ENCODE data around the gene LRRC74B.
"Not testable (repeated sequence)": the region's sequence is repeated elsewhere in the genome, so short reads cannot be mapped to it uniquely, and the experiment has no call there.

The LRRC74B gene

GRCh38 chr22:21070690-21071615 is 25.2 kb downstream of the LRRC74B start:
- no peak overlapping the region for H3K4me3 ChIP-seq (ENCODE audit: low read length, poor library complexity, severe bottlenecking)
- no peak overlapping the region for H3K4me2 ChIP-seq (ENCODE audit: low read depth, low read length, poor library complexity, severe bottlenecking)
- H3K9ac ChIP-seq (ENCODE audit: low read depth, low read length, poor library complexity, severe bottlenecking) = no peak overlapping the region
- H3K27me3 ChIP-seq (ENCODE audit: insufficient read depth, low read length, poor library complexity, severe bottlenecking) = no peaks in the 10 kb centered on the region
- H4K20me1 ChIP-seq (ENCODE audit: insufficient read depth, low read length, poor library complexity, severe bottlenecking) = no peaks in the 10 kb centered on the region
- no peaks in the 10 kb centered on the region for H3K4me1 ChIP-seq (ENCODE audit: insufficient read depth, low read length, poor library complexity, severe bottlenecking)
- no peaks in the 10 kb centered on the region for H3K9me3 ChIP-seq (ENCODE audit: insufficient read depth, low read depth, low read length)
- no peaks in the 10 kb centered on the region for H3F3A ChIP-seq (ENCODE audit: low read depth)
- H3K36me3 ChIP-seq (ENCODE audit: insufficient read depth, low read length) = no peaks in the 10 kb centered on the region
- no peaks in the 10 kb centered on the region for H3K9me2 ChIP-seq (replicated peaks; ENCODE audit: low read depth, low read length)
- no peak overlapping the region for H2AFZ ChIP-seq (ENCODE audit: low read length)
- TF ChIP-seq EZH2phosphoT487 (IDR thresholded peaks at IDR 0.05; ENCODE audit: borderline replicate concordance) (no peak), CTCF (conservative IDR thresholded peaks at IDR 0.05; ENCODE audit: low read length) (no peak)
- no peaks in the 10 kb centered on the region for H3K79me2 ChIP-seq (ENCODE audit: insufficient read depth, low read length)

DNA sequence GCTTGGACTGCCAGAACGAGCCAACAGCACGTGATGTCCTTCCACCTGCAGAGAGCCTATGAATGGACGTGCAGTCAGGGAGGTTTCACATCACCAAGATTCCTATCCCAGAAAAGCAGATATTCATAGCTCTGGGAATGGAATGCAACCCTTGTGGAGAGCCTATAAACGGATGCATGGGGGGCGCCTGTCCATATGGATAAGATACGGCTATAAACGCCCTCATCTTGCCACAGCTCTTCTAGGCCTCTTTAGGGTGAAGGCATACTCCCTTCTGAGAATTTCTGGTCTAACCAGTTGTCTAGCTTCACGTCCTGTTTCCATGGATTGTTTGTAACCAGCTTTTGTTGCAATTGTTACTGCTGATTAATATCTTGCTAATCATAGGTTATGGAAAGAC is 26.1 kb downstream of the LRRC74B start:
- H3F3A ChIP-seq (ENCODE audit: low read depth); H3K9me2 ChIP-seq (replicated peaks; ENCODE audit: low read depth, low read length); H3K4me1 ChIP-seq (ENCODE audit: insufficient read depth, low read length, poor library complexity, severe bottlenecking); H3K4me3 ChIP-seq (ENCODE audit: low read length, poor library complexity, severe bottlenecking); H3K9ac ChIP-seq (ENCODE audit: low read depth, low read length, poor library complexity, severe bottlenecking); H4K20me1 ChIP-seq (ENCODE audit: insufficient read depth, low read length, poor library complexity, severe bottlenecking); H2AFZ ChIP-seq (ENCODE audit: low read length); H3K4me2 ChIP-seq (ENCODE audit: low read depth, low read length, poor library complexity, severe bottlenecking); H3K9me3 ChIP-seq (ENCODE audit: insufficient read depth, low read depth, low read length); H3K36me3 ChIP-seq (ENCODE audit: insufficient read depth, low read length); H3K27me3 ChIP-seq (ENCODE audit: insufficient read depth, low read length, poor library complexity, severe bottlenecking); H3K79me2 ChIP-seq (ENCODE audit: insufficient read depth, low read length): not testable (repeated sequence)

DNA sequence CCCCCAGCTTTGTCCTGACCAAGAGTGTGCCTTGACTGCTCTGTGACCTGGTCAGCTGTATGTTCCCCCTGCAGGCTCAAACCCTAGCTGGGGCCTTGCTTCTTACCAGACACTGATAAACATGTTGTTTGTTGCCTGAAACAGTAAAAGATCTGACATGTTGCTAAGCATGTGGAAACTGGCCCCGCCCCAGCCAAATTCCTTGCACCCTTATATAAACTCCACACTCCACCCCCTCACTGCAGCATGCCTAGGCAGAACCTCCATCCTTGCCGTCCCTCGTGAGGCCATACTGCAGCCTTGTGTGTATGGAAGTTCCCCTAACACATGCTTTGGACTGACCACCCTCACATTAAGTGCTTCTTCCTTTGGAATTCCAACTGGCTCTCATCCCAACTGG is 27.3 kb downstream of the LRRC74B start:
- H3K79me2 ChIP-seq (ENCODE audit: insufficient read depth, low read length) = no peaks in the 10 kb centered on the region
- H4K20me1 ChIP-seq (ENCODE audit: insufficient read depth, low read length, poor library complexity, severe bottlenecking) = no peaks in the 10 kb centered on the region
- no peak for TF ChIP-seq EZH2phosphoT487 (IDR thresholded peaks at IDR 0.05; ENCODE audit: borderline replicate concordance)
- no peak for TF ChIP-seq CTCF (conservative IDR thresholded peaks at IDR 0.05; ENCODE audit: low read length)
- no peaks in the 10 kb centered on the region for H3K9me3 ChIP-seq (ENCODE audit: insufficient read depth, low read depth, low read length)
- no peak overlapping the region for H3K4me2 ChIP-seq (ENCODE audit: low read depth, low read length, poor library complexity, severe bottlenecking)
- H3K36me3 ChIP-seq (ENCODE audit: insufficient read depth, low read length) = no peaks in the 10 kb centered on the region
- H2AFZ ChIP-seq (ENCODE audit: low read length) = no peak overlapping the region
- no peaks in the 10 kb centered on the region for H3K9me2 ChIP-seq (replicated peaks; ENCODE audit: low read depth, low read length)
- no peaks in the 10 kb centered on the region for H3K27me3 ChIP-seq (ENCODE audit: insufficient read depth, low read length, poor library complexity, severe bottlenecking)
- no peaks in the 10 kb centered on the region for H3K4me1 ChIP-seq (ENCODE audit: insufficient read depth, low read length, poor library complexity, severe bottlenecking)
- H3K9ac ChIP-seq (ENCODE audit: low read depth, low read length, poor library complexity, severe bottlenecking) = no peak overlapping the region
- no peaks in the 10 kb centered on the region for H3F3A ChIP-seq (ENCODE audit: low read depth)
- no peak overlapping the region for H3K4me3 ChIP-seq (ENCODE audit: low read length, poor library complexity, severe bottlenecking)

DNA sequence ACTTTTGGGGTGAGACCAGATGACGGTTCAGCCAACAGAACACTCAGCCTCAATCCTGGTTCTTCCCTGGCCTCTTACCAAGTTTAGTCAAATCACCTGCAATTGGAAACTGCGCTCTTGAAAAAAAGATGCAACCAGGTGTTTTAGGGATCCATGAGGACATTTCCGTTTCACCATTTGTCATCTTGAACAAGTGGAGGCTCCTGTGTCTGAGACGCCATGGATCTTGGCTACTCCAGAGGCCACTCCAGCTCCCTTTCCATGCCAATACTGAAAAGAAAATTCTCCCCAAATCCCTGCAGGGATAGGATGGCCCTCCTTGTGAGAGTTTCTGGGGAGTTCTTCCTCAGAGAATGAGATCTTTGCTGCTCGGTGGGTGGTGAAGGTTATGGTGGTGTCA is 27.7 kb downstream of the LRRC74B start:
- no peaks in the 10 kb centered on the region for H3K4me1 ChIP-seq (ENCODE audit: insufficient read depth, low read length, poor library complexity, severe bottlenecking)
- no peak overlapping the region for H3K4me3 ChIP-seq (ENCODE audit: low read length, poor library complexity, severe bottlenecking)
- no peaks in the 10 kb centered on the region for H3K9me2 ChIP-seq (replicated peaks; ENCODE audit: low read depth, low read length)
- H2AFZ ChIP-seq (ENCODE audit: low read length) = no peak overlapping the region
- no peaks in the 10 kb centered on the region for H3K27me3 ChIP-seq (ENCODE audit: insufficient read depth, low read length, poor library complexity, severe bottlenecking)
- H3F3A ChIP-seq (ENCODE audit: low read depth) = no peaks in the 10 kb centered on the region
- no peaks in the 10 kb centered on the region for H4K20me1 ChIP-seq (ENCODE audit: insufficient read depth, low read length, poor library complexity, severe bottlenecking)
- no peak overlapping the region for H3K9ac ChIP-seq (ENCODE audit: low read depth, low read length, poor library complexity, severe bottlenecking)
- H3K79me2 ChIP-seq (ENCODE audit: insufficient read depth, low read length) = no peaks in the 10 kb centered on the region
- no peaks in the 10 kb centered on the region for H3K36me3 ChIP-seq (ENCODE audit: insufficient read depth, low read length)
- no peaks in the 10 kb centered on the region for H3K9me3 ChIP-seq (ENCODE audit: insufficient read depth, low read depth, low read length)
- H3K4me2 ChIP-seq (ENCODE audit: low read depth, low read length, poor library complexity, severe bottlenecking) = no peak overlapping the region
- TF ChIP-seq EZH2phosphoT487 (IDR thresholded peaks at IDR 0.05; ENCODE audit: borderline replicate concordance) = no peak
- no peak for TF ChIP-seq CTCF (conservative IDR thresholded peaks at IDR 0.05; ENCODE audit: low read length)
